ENCODE measurements around the gene SMYD3.

Gene SMYD3

DNA sequence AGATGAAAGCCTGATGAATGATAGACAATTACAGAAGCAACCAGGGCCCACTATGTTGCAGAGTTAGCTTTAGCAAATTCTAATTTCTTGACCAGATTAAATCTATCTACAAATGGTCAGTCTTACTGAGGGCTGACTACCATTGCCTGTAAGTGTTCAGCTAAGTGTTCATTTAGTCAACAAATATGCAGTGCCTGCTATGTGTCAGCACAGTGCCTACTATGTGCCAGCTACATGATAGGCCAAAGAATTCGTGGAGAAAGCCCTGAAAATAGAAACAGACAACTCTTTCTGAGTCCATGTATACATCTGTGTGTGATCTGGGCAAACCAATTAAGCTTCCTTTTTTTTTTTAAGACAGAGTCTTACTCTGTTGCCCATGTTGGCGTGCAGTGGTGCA lies 212.8 kb downstream of the SMYD3 start:
- Histone ChIP-seq H3K27ac (no peak overlapping the region), H3K27me3 (replicated peaks) (no peaks in the 10 kb centered on the region), H3K4me3 (ENCODE audit: low read depth, low read length) (no peak overlapping the region), H3K36me3 (replicated peaks) (no peaks in the 10 kb centered on the region)
- in situ Hi-C loops (cut with HindIII; ENCODE audit: low pct_ligation_motif_present, low sequenced_read_pairs): no loop called here
- no peak for TF ChIP-seq CTCF (IDR thresholded peaks at IDR 0.05; ENCODE audit: low read depth, low read length, missing control alignments)
- DNase-seq: no peak

DNA sequence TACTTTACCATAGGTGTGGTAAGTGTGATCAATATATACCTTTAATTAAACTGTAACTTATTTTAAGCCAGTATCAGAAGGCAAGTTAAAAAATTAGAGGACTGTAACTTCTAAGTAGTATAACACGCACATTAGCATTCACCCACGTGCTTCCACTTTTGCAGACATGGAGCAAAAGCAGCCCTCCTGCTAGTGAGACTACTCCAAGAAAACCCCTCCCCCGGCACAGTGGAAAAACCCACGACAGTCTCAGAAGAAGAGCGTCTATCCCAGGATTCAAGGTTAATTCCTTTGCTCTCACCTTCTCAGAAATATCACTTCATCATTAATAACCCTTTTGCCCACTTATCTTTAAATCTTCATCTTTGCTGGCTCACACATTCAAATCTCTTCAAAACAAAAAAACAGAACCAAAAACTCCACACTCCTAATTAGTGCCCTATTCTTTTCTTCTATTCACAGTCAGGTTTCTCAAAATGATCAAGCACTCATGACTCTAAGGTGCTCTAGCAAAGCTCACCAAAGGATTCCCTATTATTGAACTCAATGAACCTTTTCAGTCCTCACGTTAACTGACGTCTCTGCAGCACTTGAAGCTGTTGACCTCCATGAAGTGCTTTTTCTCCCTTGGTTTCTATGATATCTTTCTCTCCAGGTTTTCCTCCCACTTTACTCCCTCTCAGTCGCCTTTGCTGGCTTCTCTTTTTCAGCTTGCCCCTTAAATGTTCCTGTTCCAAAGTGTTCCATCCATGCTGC lies 213.5 kb downstream of the SMYD3 start:
- H3K36me3 ChIP-seq (replicated peaks): no peaks in the 10 kb centered on the region
- H3K4me3 ChIP-seq (ENCODE audit: low read depth, low read length): no peak overlapping the region
- in situ Hi-C loops (cut with HindIII; ENCODE audit: low pct_ligation_motif_present, low sequenced_read_pairs): no loop called here
- no peak for TF ChIP-seq CTCF (IDR thresholded peaks at IDR 0.05; ENCODE audit: low read depth, low read length, missing control alignments)
- H3K27ac ChIP-seq: no peak overlapping the region
- no peaks in the 10 kb centered on the region for H3K27me3 ChIP-seq (replicated peaks)
- DNase-seq: no peak

DNA sequence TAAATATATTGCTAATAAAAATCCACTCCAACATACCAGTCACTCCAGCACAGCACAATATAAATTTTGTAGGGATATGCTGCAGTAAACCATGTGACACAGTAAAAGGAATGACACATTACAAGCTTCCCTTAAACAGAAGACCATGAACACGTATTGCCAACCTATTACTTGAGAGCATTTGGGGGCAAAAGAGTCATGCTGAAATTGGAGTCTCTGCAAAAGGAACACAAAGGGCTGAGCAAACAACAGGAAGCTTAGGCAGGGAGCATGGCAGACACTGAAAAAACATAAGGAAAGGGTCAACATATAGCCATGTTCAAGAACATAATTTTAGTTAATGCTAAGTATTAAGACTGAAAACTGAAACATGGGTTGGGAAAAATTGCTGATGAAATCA lies 214.5 kb downstream of the SMYD3 start:
- H3K4me3 ChIP-seq (ENCODE audit: low read depth, low read length): no peak overlapping the region
- DNase-seq: no peak
- no peak overlapping the region for H3K27ac ChIP-seq
- in situ Hi-C loops (cut with HindIII; ENCODE audit: low pct_ligation_motif_present, low sequenced_read_pairs): no loop called here
- H3K36me3 ChIP-seq (replicated peaks): no peaks in the 10 kb centered on the region
- no peaks in the 10 kb centered on the region for H3K27me3 ChIP-seq (replicated peaks)
- TF ChIP-seq CTCF (IDR thresholded peaks at IDR 0.05; ENCODE audit: low read depth, low read length, missing control alignments): no peak

- Histone ChIP-seq H3K27me3 (replicated peaks) (no peaks in the 10 kb centered on the region), H3K27ac (no peak overlapping the region), H3K4me3 (ENCODE audit: low read depth, low read length) (no peak overlapping the region), H3K36me3 (replicated peaks) (no peaks in the 10 kb centered on the region)
- in situ Hi-C loops (cut with HindIII; ENCODE audit: low pct_ligation_motif_present, low sequenced_read_pairs): no loop called here
- no peak for DNase-seq
- TF ChIP-seq CTCF (IDR thresholded peaks at IDR 0.05; ENCODE audit: low read depth, low read length, missing control alignments): no peak
These were observed 216.0 kb downstream of the SMYD3 start for GRCh38 chr1:246291127-246291526.

DNA sequence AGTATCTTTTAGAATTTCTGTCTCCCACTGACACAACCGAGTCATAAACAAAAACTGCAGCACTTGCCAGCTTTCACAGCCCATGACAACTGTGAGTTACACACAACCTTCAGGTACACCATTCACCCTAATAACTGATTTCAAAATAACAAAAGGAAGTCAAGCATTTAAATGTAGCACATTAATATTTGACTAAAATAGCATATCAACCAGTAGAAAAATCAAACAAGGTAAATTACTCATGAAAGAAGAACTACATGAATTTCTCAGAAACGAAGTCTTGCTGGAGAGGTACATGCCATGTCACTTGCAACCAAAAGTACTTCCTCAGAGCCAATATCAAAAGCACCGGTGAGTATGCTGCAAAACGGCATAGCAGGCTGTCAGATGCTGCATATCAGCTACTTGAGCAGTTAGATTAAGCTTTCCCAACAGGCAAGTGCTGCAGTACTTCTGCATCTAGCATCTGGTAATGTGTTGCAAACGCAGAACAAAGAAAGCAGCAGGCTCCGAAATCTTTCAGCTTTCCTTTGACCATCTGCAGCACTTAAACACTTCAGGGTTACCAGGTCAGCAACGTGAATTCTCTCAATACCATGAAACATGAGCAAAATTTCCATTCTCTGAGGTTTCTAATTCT lies 223.2 kb downstream of the SMYD3 start:
- no peak for TF ChIP-seq CTCF (IDR thresholded peaks at IDR 0.05; ENCODE audit: low read depth, low read length, missing control alignments)
- no peak overlapping the region for H3K27ac ChIP-seq
- no peaks in the 10 kb centered on the region for H3K27me3 ChIP-seq (replicated peaks)
- no peaks in the 10 kb centered on the region for H3K36me3 ChIP-seq (replicated peaks)
- H3K4me3 ChIP-seq (ENCODE audit: low read depth, low read length): no peak overlapping the region
- no peak for DNase-seq
- in situ Hi-C loops (cut with HindIII; ENCODE audit: low pct_ligation_motif_present, low sequenced_read_pairs): no loop called here
